WERI-Rb-1 (cell line): Measurements from ENCODE around the gene HOXD11.

Source experiments
- DNase-seq: peaks from one replicate; pipeline ENCODE4 v3.0.0-alpha.2; 2020
- H3K27ac ChIP-seq: fragments of 250-450 bp; sonication (Bioruptor Pico); 2 replicates; pipeline ENCODE4 v1.5.1; 2020; ENCODE audit warnings: mild to moderate bottlenecking, moderate library complexity
- H3K27me3 ChIP-seq: fragments of 250-450 bp; sonication (Bioruptor Pico); 2 replicates; pipeline ENCODE4 v1.5.1; 2021; ENCODE audit warnings: mild to moderate bottlenecking, low read depth, moderate library complexity; ENCODE audit not compliant: insufficient read depth, severe bottlenecking
- H3K36me3 ChIP-seq: fragments of 250-450 bp; sonication (Bioruptor Pico); 2 replicates; pipeline ENCODE4 v1.5.1; 2020; ENCODE audit warnings: mild to moderate bottlenecking, moderate library complexity
- H3K4me3 ChIP-seq: 2 replicates; pipeline ENCODE4 v1.5.1; 2011; ENCODE audit warnings: low read depth, mild to moderate bottlenecking, control low read depth, low read length
- H3K9me3 ChIP-seq: fragments of 250-450 bp; sonication (Bioruptor Pico); 2 replicates; pipeline ENCODE4 v1.5.1; 2021; ENCODE audit warnings: mild to moderate bottlenecking, moderate library complexity; ENCODE audit not compliant: severe bottlenecking
- CTCF ChIP-seq: IDR thresholded peaks from 2 replicates; pipeline ENCODE4 v1.5.1; 2011; ENCODE audit warnings: low read depth, mild to moderate bottlenecking, control low read depth, inconsistent platforms, low read length

HOXD11 gene

GRCh38 chr2:176080540-176081375 is 26.3 kb upstream of the HOXD11 start:
- Histone ChIP-seq H3K4me3 (peak overlapping the region; percentile 15), H3K27me3 (peaks cover 82% of the 10 kb centered on the region), H3K9me3 (peaks cover 29% of the 10 kb centered on the region), H3K36me3 (no peaks in the 10 kb centered on the region), H3K27ac (no peak overlapping the region)
- no peak for DNase-seq
- no peak for TF ChIP-seq CTCF

- no peak overlapping the region for H3K4me3 ChIP-seq
- TF ChIP-seq CTCF: no peak
- no peaks in the 10 kb centered on the region for H3K36me3 ChIP-seq
- peaks cover 82% of the 10 kb centered on the region for H3K27me3 ChIP-seq
- H3K9me3 ChIP-seq: peaks cover 29% of the 10 kb centered on the region
- no peak for DNase-seq
- no peak overlapping the region for H3K27ac ChIP-seq
These were observed 25.7 kb upstream of the HOXD11 start for GRCh38 chr2:176081376-176081836.

- Histone ChIP-seq H3K9me3 (peaks cover 29% of the 10 kb centered on the region), H3K4me3 (no peak overlapping the region), H3K36me3 (no peaks in the 10 kb centered on the region), H3K27me3 (peaks cover 83% of the 10 kb centered on the region), H3K27ac (no peak overlapping the region)
- no peak for DNase-seq
- no peak for TF ChIP-seq CTCF
These were observed 25.1 kb upstream of the HOXD11 start for GRCh38 chr2:176081837-176082524.

- no peak for TF ChIP-seq CTCF
- peaks cover 29% of the 10 kb centered on the region for H3K9me3 ChIP-seq
- no peaks in the 10 kb centered on the region for H3K36me3 ChIP-seq
- H3K4me3 ChIP-seq: no peak overlapping the region
- DNase-seq: no peak
- no peak overlapping the region for H3K27ac ChIP-seq
- H3K27me3 ChIP-seq: peaks cover 88% of the 10 kb centered on the region
These were observed 24.6 kb upstream of the HOXD11 start for GRCh38 chr2:176082525-176082823.

- Histone ChIP-seq H3K4me3 (peak overlapping the region; percentile 12), H3K9me3 (peaks cover 29% of the 10 kb centered on the region), H3K27ac (no peak overlapping the region), H3K36me3 (no peaks in the 10 kb centered on the region), H3K27me3 (peaks cover 94% of the 10 kb centered on the region)
- no peak for DNase-seq
- TF ChIP-seq CTCF: no peak
These were observed 24.0 kb upstream of the HOXD11 start for GRCh38 chr2:176082824-176083751.
